C4-2B (cell line): Measurements from ENCODE around the gene RASA3.

ENCODE experiments used
- H3K27ac ChIP-seq: fragments of 450-650 bp; 2 replicates; pipeline ENCODE4 v1.5.1; 2017
- ZFX ChIP-seq: fragments of 450-650 bp; IDR thresholded peaks from 2 replicates; pipeline ENCODE4 v1.6.1; 2017
- TF ChIP-seq, protein P1 (sequence below): fragments of 450-650 bp; conservative IDR thresholded peaks from 2 replicates; pipeline ENCODE4 v1.5.1; 2017; ENCODE audit warnings: mild to moderate bottlenecking

RASA3 gene

DNA sequence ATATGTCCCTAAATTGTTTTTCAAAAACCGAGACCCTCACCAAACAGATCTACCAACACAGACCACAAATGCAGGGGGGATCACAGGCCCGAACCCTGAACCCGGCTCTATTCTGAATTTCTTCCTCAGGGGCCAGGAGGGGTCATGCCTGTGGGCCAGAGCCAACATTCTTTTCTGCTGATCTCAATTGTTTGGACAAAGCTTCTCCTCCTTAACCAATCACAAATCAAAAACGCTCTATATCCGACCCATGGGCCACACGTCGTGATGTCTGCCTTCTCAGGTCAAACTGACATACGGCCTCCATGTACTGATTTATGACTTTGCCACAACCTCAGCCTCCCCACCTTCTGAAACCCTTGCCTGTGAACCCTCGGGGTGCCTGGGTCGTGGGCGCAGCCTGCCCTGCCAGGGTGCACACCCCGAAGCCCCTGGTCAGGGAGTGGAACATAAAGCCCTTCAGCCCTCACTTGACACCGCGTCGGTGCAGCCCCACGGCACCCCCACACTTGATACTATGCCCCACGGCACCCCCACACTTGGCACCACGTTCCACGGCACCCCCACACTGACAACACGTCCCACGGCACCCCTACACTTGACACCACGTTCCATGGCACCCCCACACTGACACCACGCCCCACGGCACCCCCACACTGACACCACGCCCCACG, 100.2 kb downstream of the RASA3 start:
- H3K27ac ChIP-seq: no peak overlapping the region
- no peak for TF ChIP-seq ZFX
- TF ChIP-seq, protein P1, sequence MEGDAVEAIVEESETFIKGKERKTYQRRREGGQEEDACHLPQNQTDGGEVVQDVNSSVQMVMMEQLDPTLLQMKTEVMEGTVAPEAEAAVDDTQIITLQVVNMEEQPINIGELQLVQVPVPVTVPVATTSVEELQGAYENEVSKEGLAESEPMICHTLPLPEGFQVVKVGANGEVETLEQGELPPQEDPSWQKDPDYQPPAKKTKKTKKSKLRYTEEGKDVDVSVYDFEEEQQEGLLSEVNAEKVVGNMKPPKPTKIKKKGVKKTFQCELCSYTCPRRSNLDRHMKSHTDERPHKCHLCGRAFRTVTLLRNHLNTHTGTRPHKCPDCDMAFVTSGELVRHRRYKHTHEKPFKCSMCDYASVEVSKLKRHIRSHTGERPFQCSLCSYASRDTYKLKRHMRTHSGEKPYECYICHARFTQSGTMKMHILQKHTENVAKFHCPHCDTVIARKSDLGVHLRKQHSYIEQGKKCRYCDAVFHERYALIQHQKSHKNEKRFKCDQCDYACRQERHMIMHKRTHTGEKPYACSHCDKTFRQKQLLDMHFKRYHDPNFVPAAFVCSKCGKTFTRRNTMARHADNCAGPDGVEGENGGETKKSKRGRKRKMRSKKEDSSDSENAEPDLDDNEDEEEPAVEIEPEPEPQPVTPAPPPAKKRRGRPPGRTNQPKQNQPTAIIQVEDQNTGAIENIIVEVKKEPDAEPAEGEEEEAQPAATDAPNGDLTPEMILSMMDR: no peak

DNA sequence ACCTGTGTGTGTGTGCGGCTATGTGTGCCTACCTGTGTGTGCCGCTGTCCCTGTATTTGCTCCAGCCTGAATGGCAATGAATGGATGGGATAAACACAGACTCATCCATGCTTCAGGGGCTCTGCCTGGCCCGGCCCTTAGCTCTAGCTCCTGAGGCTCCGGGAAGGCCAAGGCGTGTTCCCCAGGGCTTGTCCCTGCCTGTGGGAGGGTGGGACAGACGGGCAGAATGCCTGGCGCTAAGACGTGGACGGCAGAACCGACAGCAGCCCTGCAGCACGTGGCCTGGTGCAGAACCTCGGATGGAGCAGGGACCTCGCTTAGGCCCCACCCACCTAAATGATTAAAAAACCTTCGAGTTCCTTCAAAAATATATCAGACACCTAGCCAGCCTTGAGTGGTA, 100.8 kb downstream of the RASA3 start:
- H3K27ac ChIP-seq: no peak overlapping the region
- TF ChIP-seq, protein P1: no peak
- TF ChIP-seq ZFX: no peak

DNA sequence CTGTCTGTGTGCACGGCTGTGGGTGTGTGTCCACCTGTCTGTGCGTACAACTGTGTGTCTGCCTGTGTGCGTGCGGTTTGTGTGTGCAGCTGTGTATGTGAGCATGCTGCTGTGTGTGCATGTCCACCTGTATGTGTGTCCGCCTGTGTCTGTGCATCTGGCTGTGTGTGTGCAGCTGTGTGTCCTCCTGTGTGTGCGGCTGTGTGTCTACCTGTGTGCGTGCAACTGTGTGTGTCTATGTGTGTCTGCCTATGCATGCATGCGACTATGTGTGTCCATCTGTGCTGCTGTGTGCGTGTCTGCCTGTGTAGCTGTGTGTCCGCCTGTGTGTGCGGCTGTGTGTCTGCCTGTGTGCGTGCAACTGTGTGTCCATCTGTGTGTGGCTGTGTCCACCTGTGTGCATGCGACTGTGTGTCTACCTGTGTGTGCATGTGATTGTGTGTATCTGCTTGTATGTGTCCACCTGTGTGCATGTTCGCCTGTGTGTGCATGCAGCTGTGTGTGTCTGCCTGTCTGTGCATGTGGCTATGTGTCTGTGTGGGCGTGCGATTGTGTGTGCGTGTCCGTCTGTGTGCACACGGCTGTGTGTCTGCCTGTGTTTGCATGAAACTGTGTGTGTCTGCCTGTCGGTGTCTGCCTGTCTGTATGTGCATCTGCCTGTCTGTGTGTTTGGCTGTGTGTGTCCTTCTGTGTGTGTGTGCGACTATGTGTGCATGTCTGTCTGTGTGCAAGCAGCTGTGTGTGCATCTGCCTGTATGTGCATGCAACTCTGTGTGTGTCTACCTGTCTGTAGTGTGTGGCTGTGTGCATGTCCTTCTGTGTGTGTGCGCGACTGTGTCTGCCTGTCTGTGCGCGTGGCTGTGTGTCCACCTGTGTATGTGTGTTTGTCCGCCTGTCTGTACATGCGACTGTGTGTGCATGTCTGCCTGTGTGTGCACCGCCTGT, 101.5 kb downstream of the RASA3 start:
- no peak for TF ChIP-seq ZFX
- TF ChIP-seq, protein P1: no peak
- H3K27ac ChIP-seq: no peak overlapping the region

DNA sequence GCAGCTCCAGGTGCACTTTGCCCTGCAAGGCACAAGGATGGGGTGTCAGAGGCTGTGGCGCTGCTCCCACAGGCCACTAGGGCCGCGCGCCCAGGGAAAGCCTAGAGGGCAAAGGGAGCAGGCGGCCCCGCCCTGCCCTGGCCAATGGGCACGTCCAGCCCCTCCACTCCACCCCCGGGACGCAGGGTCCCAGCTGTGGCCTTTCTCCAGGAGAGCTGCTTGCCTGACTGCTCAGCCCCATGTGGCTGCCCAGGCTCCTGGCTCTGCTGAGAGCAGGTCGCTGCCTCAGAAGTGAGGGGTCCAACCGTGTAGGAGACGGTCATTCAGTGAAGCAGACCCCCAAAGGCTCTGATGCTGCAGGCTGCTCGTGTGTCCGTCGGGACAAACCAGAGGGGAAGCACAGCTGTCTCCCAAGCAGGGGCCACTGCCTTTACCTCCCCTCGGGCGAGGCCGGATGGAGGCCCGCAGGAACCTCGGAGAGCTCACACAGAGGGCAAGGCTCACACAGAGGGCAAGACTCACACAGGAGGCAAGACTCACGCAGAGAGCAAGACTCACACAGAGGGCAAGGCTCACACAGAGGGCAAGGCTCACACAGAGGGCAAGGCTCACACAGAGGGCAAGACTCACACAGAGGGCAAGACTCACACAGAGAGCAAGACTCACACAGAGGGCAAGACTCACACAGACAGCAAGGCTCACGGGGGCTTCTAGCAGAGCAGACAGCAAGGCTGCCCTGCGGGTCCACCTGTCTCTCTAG, 102.4 kb downstream of the RASA3 start:
- TF ChIP-seq ZFX: no peak
- TF ChIP-seq, protein P1: no peak

DNA sequence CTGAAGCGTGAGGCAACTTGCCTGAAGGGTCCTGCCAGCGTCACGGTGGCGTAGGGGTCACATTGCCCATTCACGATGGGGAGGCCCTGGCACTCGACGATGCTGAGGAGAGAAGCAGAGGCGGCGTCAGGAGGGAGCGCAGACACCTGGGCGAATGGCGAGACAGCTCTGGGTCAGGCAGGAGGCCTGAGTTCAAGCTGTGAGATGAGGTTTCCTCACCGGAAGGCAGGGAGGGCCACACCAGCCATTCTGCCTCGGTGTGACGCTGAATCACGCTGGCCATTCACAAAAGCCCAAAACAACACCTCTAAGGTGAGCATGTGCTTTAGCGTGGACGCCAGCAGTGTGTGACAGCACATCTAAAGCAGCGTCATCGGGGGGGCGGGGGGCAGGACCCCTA, 104.6 kb downstream of the RASA3 start:
- H3K27ac ChIP-seq: no peak overlapping the region
- TF ChIP-seq, protein P1: no peak
- no peak for TF ChIP-seq ZFX

More for the DNA sequence above, 102.4 kb downstream of the RASA3 start:
- no peak overlapping the region for H3K27ac ChIP-seq

DNA sequence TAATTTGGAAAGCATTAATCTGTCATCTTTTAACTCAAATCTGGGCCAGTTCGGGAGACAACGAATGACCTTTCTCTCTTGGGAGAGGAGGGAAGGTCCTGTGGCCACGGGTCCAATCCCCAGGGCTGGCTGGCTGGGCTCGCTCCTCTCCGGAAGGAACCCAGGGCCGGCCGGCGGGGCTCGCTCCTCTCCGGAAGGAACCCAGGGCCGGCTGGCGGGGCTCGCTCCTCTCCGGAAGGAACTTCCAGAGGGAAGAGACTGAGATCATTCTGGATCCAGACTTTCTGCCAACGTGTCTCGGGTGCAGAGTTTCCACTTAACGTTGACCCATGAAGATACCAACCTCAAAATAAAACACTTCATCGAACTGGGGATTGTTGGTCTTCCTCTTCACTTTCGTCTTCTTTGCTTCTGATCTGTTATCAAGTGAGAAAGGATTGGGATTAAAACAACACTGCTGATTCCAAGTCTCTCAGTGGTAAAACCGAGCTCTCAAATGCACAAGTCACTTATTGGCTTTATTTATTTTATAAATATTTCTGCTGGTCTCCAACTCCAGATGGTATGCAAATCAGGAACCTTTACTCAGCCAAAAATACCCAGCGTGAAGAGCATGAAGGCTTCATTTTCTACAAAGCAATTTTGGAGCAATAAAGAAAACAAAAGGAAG, 105.2 kb downstream of the RASA3 start:
- H3K27ac ChIP-seq: no peak overlapping the region
- no peak for TF ChIP-seq ZFX
- TF ChIP-seq, protein P1: no peak
